Measurements from ENCODE around the gene CEP192. TPM values are rescaled to one million over a fixed set of nuclear protein-coding genes. Genes with fewer than 3 reads are reported as not detected.

Gene CEP192
- total RNA-seq, 4 donors from 2014 or later = 6.8 to 8.3 (median 7.3) TPM

DNA sequence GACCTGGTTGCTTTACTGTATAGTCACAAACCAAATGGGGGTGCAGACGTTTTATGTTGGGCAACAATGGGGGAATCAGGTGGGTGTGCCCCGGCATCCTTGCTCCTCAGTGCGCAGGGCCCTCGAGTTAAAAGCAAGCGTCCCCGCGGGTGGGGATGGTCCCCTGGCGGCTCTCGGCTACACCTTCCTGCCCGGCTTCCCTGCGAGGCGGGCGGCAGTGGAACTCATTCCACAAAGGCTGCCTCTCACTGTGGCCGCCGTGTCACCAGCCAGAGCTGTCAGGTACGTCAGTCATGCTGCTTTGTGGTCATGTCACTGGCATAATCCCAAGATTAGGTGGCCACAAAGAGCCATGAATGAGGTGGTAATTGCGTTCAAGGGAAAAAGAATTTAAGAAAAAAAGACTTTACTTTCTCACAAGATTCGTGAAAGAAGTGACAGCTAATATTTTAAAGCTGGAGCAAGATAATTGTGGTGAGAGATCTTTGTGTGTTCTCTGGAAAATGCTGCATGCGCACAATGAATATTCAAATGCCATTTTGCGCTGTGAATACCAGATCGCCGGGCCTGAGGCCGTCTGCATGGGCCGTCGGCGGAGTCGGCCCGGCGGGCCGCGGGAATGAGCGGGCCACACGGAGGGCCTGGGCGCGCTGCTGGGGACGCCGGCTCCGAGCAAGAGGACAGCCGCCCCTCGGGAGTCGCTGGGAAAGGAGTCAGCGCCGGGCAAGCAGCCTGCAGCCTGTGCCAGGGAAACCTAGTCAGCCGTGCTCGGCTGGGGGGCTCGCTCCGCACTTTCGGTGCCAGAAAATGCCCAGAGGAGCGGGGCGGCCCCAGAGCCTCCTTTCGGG, 145.1 kb downstream of the CEP192 start:
- peak overlapping the region; percentile 63 to 79 (median 66) for H3K4me3 ChIP-seq
- TF ChIP-seq POLR2A (IDR thresholded peaks at IDR 0.05) = no peak
- TF ChIP-seq, protein P1, sequence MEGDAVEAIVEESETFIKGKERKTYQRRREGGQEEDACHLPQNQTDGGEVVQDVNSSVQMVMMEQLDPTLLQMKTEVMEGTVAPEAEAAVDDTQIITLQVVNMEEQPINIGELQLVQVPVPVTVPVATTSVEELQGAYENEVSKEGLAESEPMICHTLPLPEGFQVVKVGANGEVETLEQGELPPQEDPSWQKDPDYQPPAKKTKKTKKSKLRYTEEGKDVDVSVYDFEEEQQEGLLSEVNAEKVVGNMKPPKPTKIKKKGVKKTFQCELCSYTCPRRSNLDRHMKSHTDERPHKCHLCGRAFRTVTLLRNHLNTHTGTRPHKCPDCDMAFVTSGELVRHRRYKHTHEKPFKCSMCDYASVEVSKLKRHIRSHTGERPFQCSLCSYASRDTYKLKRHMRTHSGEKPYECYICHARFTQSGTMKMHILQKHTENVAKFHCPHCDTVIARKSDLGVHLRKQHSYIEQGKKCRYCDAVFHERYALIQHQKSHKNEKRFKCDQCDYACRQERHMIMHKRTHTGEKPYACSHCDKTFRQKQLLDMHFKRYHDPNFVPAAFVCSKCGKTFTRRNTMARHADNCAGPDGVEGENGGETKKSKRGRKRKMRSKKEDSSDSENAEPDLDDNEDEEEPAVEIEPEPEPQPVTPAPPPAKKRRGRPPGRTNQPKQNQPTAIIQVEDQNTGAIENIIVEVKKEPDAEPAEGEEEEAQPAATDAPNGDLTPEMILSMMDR (IDR thresholded peaks at IDR 0.05 in 4 of 5, conservative IDR thresholded peaks at IDR 0.05 in 1 of 5) = no peak
- ATAC-seq (no peak), DNase-seq (no peak)
- H3K36me3 ChIP-seq = no peaks in the 10 kb centered on the region
- H3K4me1 ChIP-seq = no peaks in the 10 kb centered on the region
- intact Hi-C loops (cut with DNase I; ENCODE audit: low total_unique reads) = no loop called here
- in situ Hi-C loops (cut with MboI; ENCODE audit: low sequenced_read_pairs in 4 of 4) = no loop called here
- H3K9me3 ChIP-seq = no peaks in the 10 kb centered on the region
- H3K27ac ChIP-seq = peak overlapping the region in 3 of 4 donors; percentile 54 to 71 (median 63)
- peaks cover 0 to 7% (median 0%) of the 10 kb centered on the region in 3 donors for H3K27me3 ChIP-seq

- ATAC-seq (peak; percentile 25 to 31), DNase-seq (no peak)
- TF ChIP-seq, protein P1 (IDR thresholded peaks at IDR 0.05 in 4 of 5, conservative IDR thresholded peaks at IDR 0.05 in 1 of 5) = no peak
- no peak for TF ChIP-seq POLR2A (IDR thresholded peaks at IDR 0.05)
- H3K27ac ChIP-seq = peak overlapping the region; percentile 45 to 71 (median 58)
- intact Hi-C loops (cut with DNase I; ENCODE audit: low total_unique reads) = no loop called here
- in situ Hi-C loops (cut with MboI; ENCODE audit: low sequenced_read_pairs in 4 of 4) = no loop called here
- H3K36me3 ChIP-seq = no peaks in the 10 kb centered on the region
- H3K9me3 ChIP-seq = no peaks in the 10 kb centered on the region
- peak overlapping the region; percentile 63 to 79 (median 66) for H3K4me3 ChIP-seq
- H3K27me3 ChIP-seq = peaks cover 0 to 7% (median 0%) of the 10 kb centered on the region in 3 donors
- no peaks in the 10 kb centered on the region for H3K4me1 ChIP-seq
Observed at GRCh38 chr18:13136904-13137669, 145.9 kb downstream of the CEP192 start.

DNA sequence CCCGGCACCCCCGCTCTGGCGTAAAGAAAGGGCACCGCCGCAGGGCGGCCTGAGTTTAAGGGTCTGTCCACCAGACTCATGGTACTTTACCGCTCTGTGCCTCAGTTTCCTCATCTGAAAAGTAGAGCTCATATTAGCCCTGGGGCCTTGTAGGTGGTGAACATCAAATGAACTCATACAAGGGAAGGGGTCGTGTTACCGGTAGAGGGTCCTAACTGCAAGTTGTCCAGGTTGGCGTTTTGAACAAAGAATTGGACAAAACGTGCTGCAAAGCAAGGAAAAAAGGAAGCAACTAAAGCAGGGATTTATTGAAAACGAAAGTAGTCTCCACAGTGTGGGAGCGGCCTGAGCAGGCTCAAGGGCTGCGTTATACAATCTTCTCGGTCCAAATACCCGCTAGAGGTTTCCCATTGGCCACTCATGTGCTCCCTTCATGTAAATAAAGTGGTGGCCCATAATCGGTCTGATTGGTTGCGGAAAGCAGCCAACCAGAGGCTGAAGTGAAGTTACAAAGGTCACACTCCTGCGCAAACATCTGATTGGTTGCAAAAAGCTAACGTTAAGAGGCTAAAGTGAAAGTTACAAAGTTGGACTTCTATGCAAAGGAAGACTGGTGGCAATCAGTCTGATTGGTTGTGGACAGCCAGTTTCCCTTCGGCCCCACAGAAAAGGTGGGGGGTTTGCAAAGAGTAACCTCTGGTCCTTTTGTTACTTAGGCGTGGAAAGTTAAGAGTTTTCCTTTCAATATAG, 146.7 kb downstream of the CEP192 start:
- Histone ChIP-seq H3K4me1 (no peaks in the 10 kb centered on the region), H3K4me3 (peak overlapping the region; percentile 63 to 79 (median 66)), H3K36me3 (no peaks in the 10 kb centered on the region), H3K27ac (peak overlapping the region; percentile 45 to 71 (median 58)), H3K27me3 (peaks cover 0 to 7% (median 0%) of the 10 kb centered on the region in 3 donors), H3K9me3 (no peaks in the 10 kb centered on the region)
- intact Hi-C loops (cut with DNase I; ENCODE audit: low total_unique reads) = no loop called here
- in situ Hi-C loops (cut with MboI; ENCODE audit: low sequenced_read_pairs in 4 of 4) = no loop called here
- TF ChIP-seq, protein P1 (IDR thresholded peaks at IDR 0.05 in 4 of 5, conservative IDR thresholded peaks at IDR 0.05 in 1 of 5) = no peak
- TF ChIP-seq POLR2A (IDR thresholded peaks at IDR 0.05) = no peak
- peak; percentile 53 to 64 for DNase-seq
- ATAC-seq = peak; percentile 85

GRCh38 chr18:13138420-13139139, 147.4 kb downstream of the CEP192 start:
- in situ Hi-C loops (cut with MboI; ENCODE audit: low sequenced_read_pairs in 4 of 4) = no loop called here

More at GRCh38 chr18:13138420-13139139, 147.4 kb downstream of the CEP192 start:
- H3K9me3 ChIP-seq = no peaks in the 10 kb centered on the region
- no peaks in the 10 kb centered on the region for H3K36me3 ChIP-seq
- peak overlapping the region in 3 of 4 donors; percentile 50 to 63 (median 54) for H3K27ac ChIP-seq
- H3K4me3 ChIP-seq = peak overlapping the region; percentile 63 to 79 (median 66)
- TF ChIP-seq POLR2A (IDR thresholded peaks at IDR 0.05) = no peak
- TF ChIP-seq, protein P1 (IDR thresholded peaks at IDR 0.05 in 4 of 5, conservative IDR thresholded peaks at IDR 0.05 in 1 of 5) = no peak
- DNase-seq = no peak
- no peak for ATAC-seq
- no peaks in the 10 kb centered on the region for H3K4me1 ChIP-seq
- intact Hi-C loops (cut with DNase I; ENCODE audit: low total_unique reads) = no loop called here
- peaks cover 0 to 7% (median 0%) of the 10 kb centered on the region in 3 donors for H3K27me3 ChIP-seq

Measured in gastrocnemius medialis (tissue), 4 donors.